GM12873 (cell line): ENCODE measurements around the gene PYCR2.

ENCODE experiments used
- CTCF ChIP-seq: IDR thresholded peaks from 2 replicates; pipeline ENCODE4 v1.5.1; 2012; ENCODE audit warnings: low read depth, mild to moderate bottlenecking, moderate library complexity, low read length, control low read depth; ENCODE audit not compliant: insufficient read depth; ENCODE audit errors: missing control alignments

The PYCR2 gene

GRCh38 chr1:225946082-225946620 lies 22.1 kb upstream of the PYCR2 start:
- TF ChIP-seq CTCF: no peak

DNA sequence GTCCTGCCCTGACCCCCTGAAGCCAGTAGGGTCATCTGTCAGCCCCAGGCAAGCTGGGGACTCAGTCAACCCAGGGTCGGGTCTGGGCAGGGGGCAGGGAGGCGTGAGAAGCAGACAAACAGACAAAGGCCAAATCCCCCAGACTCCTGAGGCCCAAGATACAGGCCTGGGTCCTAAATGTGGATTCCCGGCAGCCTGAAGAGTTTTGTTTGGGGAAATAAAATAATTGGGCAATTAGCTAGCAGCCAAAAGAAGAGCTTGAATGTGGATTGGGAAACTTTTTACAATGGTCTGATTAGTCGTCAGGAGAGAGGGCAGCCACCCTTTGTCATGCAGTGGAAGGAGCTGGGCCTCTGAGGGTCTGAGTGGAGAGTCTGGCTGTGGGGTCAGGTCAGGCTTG lies 21.5 kb upstream of the PYCR2 start:
- TF ChIP-seq CTCF: no peak

GRCh38 chr1:225944951-225945350 lies 20.9 kb upstream of the PYCR2 start:
- no peak for TF ChIP-seq CTCF

DNA sequence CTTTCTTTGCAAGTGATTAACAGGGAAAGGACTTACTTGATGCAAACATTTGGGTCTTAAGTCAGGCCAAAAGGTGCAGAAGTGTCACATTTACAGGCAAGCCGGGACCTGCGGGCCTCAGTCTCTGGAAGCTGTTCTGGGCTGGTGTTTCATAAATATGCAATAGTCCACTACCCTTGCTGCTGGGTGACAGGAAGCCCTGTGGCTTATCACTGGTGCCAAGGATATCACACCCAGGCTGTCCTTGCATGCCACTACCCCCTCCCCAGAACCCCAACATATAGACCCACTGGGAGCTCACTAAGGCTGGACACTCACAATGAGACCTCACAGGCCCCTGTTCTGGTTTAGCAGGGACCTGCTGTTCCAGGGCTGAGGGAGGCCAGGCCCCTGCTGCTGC lies 20.3 kb upstream of the PYCR2 start:
- TF ChIP-seq CTCF: no peak

DNA sequence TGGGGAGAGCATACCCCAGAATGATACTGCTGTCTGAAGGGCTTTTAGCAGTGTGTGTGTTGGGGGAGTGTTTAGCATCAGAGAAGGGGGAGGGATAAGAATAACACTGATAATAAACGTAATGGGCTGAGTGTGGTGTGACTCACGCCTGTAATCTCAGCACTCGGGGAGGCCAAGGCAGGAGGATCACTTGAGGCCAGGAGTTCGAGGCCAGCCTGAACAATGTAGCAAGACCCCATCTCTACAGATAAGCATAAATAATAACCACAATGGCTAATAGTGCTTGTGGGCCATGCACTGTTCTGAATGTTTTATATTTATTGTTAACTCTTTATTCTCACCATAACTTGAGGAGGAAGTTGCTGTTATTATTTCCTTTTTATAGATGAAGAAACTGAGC lies 19.5 kb upstream of the PYCR2 start:
- TF ChIP-seq CTCF: no peak

GRCh38 chr1:225942574-225942973 lies 18.5 kb upstream of the PYCR2 start:
- no peak for TF ChIP-seq CTCF

DNA sequence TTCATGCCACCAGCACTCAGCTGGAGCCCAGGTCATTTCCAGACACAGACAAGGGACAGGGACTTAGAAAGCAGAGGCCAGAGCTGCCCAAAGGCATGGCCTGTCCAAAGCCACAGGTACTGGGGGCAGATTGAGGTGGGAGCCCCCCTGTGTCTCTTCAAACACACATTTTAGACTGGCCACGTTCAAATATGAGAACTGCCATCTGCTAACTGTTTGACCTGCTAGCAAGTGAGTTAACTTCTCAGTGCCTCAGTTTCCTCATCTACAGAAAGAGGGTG lies 17.8 kb upstream of the PYCR2 start:
- TF ChIP-seq CTCF: no peak
